Activated CD4-positive, alpha-beta T cell treated with anti-CD3 and anti-CD28 coated beads, Interleukin-2, amount 50 U/mL, for 24 hours (primary cell): ENCODE measurements around the gene HSD17B2.

Source experiments
- DNase-seq, 2 donors: peaks; one replicate each; pipeline ENCODE4 v3.0.0-alpha.2; 2020; ENCODE audit warnings: low read depth in 1 of 2, low spot score in 1 of 2

HSD17B2 gene

DNA sequence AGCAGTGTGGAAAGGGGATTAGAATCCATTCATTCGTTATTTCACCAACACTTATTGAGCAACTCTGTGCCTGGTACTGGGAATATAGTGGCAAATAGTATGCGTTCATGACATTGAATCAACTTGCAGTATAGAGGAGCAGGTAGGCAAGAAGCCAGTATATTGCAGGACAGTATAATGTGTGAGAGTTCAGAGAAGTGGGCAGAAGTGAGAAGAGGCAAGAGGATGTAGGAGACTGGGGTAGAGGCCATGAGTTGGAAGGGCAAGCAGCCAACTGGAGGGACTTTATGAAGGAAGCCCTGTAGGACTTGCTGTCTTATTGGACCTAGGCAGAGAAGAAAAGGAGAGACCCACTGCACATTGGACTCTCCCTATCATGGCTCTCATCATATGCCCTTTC is 12.3 kb downstream of the HSD17B2 start:
- no peak for DNase-seq

DNA sequence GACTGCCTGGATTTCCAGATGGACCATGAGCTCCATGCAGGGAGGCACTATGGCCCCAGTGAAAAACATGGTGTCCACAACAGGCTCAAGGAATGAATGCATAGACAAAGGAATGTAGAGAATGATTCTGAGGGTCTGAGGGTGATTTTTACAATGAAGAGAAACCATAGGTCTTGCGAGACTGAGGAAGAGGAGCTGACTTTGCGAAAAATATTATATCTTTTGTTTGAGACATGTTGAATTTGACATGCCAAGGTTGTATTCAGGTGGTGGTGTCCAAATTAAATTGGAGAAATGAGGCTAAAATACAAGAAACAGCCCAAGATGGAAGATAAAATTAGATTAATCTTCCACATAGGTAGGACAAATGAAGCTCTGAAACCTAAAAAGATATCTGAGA is 12.7 kb downstream of the HSD17B2 start:
- DNase-seq = no peak

DNA sequence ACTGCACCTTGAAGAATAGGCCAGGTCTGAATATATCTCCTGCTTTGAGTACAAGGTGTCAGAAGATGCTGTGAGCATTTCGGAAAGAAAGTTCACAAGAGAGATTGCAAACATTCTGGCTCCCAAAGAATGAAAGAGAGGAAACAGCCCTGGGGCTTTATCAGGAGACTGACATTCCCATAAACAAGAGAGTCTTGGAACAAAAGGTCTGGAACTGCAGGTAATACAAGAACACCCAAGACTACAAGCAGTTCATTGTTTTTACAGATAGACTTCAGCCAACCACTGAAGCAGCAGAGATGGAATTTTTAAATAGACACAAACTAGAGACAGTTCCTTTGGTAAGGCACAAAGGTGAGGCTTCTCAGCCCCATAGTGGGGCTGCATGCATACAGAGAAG is 14.4 kb downstream of the HSD17B2 start:
- DNase-seq = no peak

DNA sequence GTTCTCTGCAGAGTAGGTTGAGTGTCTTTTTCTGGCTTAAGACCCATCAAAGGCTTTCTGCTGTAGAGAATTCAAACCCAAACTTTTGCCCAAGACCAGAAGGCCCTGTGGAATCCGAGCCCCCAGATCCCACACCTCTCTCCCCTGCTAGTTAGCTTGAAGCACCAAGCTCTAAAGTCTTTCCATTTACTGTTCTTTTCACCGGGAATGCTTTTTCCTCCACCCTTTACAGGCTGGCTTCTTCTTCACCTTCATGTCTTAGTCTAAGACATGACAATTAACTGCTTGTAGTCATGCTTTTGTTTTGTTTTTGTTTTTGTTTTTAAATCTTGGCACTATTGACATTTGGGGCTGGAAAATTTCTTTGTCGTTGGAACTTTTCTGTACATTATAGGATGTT is 15.5 kb downstream of the HSD17B2 start:
- DNase-seq = no peak

GRCh38 chr16:82050909-82051357 is 15.9 kb downstream of the HSD17B2 start:
- DNase-seq = no peak

DNA sequence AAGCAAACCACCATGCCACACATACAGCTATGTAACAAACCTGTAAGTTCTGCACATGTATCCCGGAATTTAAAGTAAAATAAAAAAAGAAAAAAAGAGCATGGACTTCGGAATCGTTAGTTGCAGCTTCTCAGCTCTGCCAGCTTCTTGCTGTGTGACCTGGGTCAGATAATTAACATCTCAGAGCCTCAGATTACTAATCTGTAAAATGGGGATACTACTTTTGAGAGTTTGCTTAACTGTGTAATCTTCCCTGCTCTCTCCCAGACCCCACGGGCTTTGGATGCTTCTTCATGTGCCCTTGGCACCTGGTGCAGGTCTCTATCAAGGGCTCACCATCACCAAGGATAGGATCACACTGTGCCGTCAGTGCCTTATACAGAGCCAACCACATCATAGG is 16.6 kb downstream of the HSD17B2 start:
- no peak for DNase-seq

- no peak for DNase-seq
Measured at GRCh38 chr16:82055117-82055516, 20.1 kb downstream of the HSD17B2 start.

DNA sequence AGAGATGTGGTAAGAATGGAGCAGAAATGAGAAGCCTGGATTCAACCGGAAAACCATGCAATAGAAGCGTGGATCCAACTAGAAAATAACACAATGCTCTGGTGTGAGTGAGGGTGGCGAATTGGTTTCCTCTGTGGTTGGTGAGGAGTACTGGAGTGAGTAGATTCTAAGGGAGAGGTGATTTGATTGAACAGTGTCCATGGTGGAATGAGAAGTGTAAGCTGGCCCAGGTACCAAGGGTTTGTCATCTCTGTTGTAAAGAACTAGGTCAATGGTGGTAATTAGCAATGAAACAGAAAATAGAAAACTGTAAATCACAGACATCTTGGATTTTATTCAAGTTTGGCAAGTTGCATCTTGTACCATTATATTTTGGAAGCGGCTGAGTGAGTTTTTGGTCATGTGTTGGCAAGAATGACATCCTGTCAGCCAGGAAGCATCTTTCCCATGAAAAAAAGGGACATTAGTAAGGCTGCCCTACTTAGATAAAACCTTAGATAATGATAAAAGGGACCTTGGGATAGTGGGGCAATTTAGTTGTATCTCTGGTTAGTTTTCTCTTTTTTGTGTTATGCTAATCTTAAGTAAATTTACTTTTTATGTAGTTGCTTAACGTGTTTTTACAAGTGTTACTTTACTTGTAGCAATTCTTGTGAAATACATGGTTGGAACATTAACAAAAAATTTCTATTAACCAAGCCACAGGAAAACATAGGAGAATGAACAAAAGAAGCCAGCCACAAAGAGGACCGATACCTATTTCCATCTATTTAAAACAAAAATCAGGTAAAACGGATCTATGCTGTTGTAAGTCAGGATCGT is 20.9 kb downstream of the HSD17B2 start:
- no peak for DNase-seq

- no peak for DNase-seq
Measured at GRCh38 chr16:82056550-82056896, 21.5 kb downstream of the HSD17B2 start.

DNA sequence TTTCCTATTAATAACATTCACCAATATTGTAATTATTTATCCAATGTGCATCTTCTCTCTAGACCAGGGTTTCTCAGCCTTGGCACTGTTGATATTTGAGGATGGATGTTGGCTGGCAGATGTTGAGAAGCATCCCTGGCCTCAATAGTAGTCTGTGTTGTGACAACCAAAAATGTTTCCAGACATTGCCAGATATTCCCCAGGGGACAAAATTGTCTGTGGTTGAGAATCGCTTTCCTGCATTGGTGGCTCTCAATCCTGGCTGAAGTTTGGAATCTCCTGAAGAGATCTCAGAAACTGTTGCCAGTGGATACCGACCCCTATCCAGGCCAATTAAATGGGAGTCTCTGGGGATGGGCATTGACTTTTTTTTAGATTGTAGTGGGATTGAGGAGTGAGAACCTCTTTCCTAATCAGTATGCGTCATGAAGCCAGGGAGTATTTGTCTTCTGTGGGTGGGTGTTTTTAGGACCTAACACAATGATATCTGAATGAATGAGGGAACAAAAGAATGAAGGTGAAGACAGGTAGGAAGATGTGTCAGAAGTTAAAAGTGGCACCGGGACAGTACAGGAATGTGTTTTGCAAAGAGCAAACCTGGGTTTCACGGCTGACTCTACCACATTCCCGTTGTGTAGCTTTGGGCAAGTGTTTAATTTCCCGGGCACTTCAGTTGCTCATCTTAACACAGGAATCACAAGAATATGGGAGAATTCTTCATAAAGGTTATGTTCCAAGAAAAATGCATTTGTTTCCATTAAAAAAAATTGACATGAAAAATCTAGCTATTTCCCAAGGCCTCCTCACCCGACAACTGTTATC is 24.3 kb downstream of the HSD17B2 start:
- no peak for DNase-seq

- DNase-seq = no peak
Measured at GRCh38 chr16:82059983-82060421, 24.9 kb downstream of the HSD17B2 start.

DNA sequence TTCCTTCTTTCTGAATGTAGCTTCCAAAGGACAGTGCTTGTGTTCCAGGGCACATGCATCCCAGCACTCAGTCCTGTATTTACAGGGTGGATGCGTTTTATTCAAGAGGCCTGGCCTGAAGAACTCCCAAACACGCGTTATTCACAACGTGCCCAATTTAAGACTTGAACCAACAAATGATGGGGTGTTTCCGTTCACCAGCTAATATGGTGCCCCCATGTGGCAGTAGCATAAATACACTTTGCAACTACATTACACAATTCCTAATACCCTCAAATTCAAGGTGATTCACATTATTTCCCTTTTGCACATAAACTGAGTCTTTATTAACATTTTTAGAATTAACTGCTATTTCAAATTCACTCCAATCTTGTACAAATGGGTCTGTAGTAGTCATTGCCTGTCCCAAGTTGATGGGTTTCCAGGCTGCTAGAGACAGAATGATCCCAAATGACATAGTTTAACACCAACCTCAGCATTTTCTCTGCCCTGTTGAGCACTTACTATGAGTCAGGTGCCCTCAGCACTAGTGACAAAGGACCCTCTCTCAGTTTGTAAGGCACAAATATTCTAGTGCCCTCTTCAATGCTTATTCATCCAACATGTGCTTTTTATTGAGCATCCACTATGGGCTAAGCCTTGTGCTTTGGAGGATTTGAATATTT is 26.9 kb downstream of the HSD17B2 start:
- DNase-seq = no peak

DNA sequence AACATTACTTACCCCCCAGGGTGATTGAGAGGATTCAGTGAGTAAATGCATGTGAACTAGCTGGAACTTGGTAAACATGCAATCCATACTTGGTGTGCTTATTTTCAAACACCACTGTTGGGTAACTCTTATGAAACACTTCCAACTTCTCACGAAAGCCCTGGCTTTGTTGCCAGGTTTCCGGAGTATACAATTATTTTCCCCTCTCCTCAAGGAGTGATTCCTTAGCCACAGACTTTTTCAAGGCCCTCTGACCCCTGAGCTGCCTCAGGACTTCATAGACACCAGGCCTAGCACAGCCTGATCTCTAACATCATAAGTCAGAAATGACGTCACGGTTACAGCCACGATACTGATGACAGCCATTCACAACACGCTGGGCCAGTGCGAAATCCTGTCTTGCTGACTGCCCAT is 27.6 kb downstream of the HSD17B2 start:
- no peak for DNase-seq

DNA sequence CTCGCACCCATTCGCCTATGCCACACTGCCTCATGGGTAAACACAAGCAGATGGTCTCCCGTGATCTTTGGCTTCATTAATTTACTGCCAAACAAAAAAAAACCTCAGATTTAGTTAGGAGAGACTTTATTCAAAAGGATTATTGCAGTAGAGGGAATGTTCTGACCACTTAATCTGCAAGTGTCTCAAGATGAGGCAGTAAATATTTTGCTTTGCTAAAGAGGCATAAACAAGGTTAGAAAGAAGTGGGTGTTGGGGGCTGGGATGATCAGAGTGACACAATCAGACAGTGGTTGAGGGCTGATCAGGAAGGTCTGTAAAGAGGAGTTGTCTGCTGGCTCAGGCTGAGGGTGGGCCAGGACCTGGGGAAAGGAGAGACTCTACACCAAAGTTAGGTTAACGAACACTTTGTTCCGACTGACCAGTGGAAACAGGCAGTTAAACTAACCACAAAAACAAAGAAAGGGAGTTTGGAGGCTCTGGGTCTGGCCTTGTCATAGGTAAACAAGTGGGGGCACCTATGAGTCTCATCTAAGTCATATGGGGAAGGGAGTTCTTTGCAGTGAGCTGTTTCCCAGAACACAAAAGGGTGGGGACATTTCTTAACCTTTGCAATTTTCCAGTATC is 28.5 kb downstream of the HSD17B2 start:
- no peak for DNase-seq

- DNase-seq = no peak
Measured at GRCh38 chr16:82067042-82067803, 32.2 kb downstream of the HSD17B2 start.

GRCh38 chr16:82067804-82068325 is 32.8 kb downstream of the HSD17B2 start:
- no peak for DNase-seq

GRCh38 chr16:82070656-82071369 is 35.8 kb downstream of the HSD17B2 start:
- no peak for DNase-seq

GRCh38 chr16:82071421-82071820 is 36.4 kb downstream of the HSD17B2 start:
- DNase-seq = no peak

- no peak for DNase-seq
Measured at GRCh38 chr16:82072313-82072712, 37.3 kb downstream of the HSD17B2 start.
